Ovary (tissue), 3 donors: ENCODE measurements around the gene H2BK1.

Experiments
- POLR2A ChIP-seq: fragments of 450-650 bp; IDR thresholded peaks from one replicate; pipeline ENCODE4 v1.6.1; 2017; ENCODE audit warnings: antibody characterized with exemption, mild to moderate bottlenecking, moderate library complexity
- TF ChIP-seq, protein P1 (sequence below), 3 donors: fragments of 450-650 bp in 2 of 3; fragments of 200-600 bp in 1 of 3; IDR thresholded peaks; one replicate each; pipeline versions ENCODE4 v1.5.1 to v1.8.0; 2016 to 2022; ENCODE audit warnings: antibody characterized with exemption in 3 of 3, mild to moderate bottlenecking in 1 of 3
- donor health status: DM: no; HTN: no; CAD: no.

DNA sequence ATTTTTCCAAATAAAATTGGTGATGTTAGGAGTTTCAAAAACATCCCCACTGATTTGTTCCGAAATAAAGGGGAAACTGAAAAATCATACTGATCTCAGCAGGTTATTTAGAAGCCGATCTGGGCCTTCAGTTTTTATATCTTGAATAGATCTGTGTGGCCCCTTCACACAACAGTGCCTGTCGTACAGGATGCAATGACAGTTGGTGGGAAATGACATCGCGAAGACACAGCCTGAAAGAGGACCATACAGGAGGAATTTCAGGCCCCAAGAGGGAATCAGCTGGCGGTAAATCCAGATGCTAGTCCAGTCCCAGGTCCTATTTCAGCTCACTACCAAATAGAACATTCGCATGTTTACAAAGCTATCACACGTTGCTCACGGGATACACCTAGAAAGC lies 3.0 kb downstream of the H2BK1 start:
- TF ChIP-seq, protein P1, sequence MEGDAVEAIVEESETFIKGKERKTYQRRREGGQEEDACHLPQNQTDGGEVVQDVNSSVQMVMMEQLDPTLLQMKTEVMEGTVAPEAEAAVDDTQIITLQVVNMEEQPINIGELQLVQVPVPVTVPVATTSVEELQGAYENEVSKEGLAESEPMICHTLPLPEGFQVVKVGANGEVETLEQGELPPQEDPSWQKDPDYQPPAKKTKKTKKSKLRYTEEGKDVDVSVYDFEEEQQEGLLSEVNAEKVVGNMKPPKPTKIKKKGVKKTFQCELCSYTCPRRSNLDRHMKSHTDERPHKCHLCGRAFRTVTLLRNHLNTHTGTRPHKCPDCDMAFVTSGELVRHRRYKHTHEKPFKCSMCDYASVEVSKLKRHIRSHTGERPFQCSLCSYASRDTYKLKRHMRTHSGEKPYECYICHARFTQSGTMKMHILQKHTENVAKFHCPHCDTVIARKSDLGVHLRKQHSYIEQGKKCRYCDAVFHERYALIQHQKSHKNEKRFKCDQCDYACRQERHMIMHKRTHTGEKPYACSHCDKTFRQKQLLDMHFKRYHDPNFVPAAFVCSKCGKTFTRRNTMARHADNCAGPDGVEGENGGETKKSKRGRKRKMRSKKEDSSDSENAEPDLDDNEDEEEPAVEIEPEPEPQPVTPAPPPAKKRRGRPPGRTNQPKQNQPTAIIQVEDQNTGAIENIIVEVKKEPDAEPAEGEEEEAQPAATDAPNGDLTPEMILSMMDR (IDR thresholded peaks at IDR 0.05) = no peak
- no peak for TF ChIP-seq POLR2A
